Pancreas (tissue), 10 donors: ENCODE results near the gene OLA1. TPM values are rescaled to one million over a fixed set of nuclear protein-coding genes. Genes with fewer than 3 reads are reported as not detected.

Experiments
- ATAC-seq, 4 donors: fragments of 200-7000 bp; cut with Tn5 transposase; one replicate each; pipeline versions ENCODE4 v1.8.0 to v1.9.1; 2020; ENCODE audit warnings: mild to moderate bottlenecking in 4 of 4, moderate library complexity in 4 of 4
- DNase-seq, 6 donors: peaks; one replicate each; pipeline ENCODE4 v3.0.0-alpha.2; 2020
- FAIRE-seq: peaks from 2 replicates; lab custom pipeline; 2012; peaks lifted over from hg19 to GRCh38; lab: Jason Lieb, UNC
- H3K27ac ChIP-seq, 4 donors: fragments of 200-600 bp; sonication (generic); 1 replicate in 3 of 4; 2 replicates in 1 of 4; pipeline versions ENCODE4 v1.5.0 to v1.8.0; 2020
- H3K27me3 ChIP-seq, 4 donors: fragments of 200-600 bp; one replicate each; pipeline ENCODE4 v1.8.0; 2021
- H3K36me3 ChIP-seq, 3 donors: fragments of 200-600 bp; sonication (generic) in 1 of 3; one replicate each; pipeline versions ENCODE4 v1.5.0 to v1.8.0; 2020 to 2021
- H3K4me1 ChIP-seq, 3 donors: fragments of 200-600 bp; one replicate each; pipeline ENCODE4 v1.8.0; 2021
- H3K4me3 ChIP-seq, 4 donors: fragments of 200-600 bp; sonication (generic) in 2 of 4; one replicate each; pipeline versions ENCODE4 v1.5.0 to v1.8.0; 2020 to 2021
- H3K9me3 ChIP-seq, 4 donors: fragments of 200-600 bp; one replicate each; pipeline ENCODE4 v1.8.0; 2021
- CTCF ChIP-seq, 4 donors: fragments of 200-600 bp; sonication (generic) in 3 of 4; IDR thresholded peaks; one replicate each; pipeline versions ENCODE4 v1.5.0 to v1.8.0; 2021; ENCODE audit warnings: antibody characterized with exemption in 4 of 4
- WGBS, 2 donors: extraction: QIAGEN DNeasy Blood & Tissue Kit; methylation state at CpG; one replicate each; pipeline ENCODE4 v1.1.7; 2013; 5-methylcytosine and 5-hydroxymethylcytosine counted together
- intact Hi-C, 3 donors: fragments of 100-400 bp; cut with DNase I; formaldehyde crosslinking; loops; one replicate each; pipeline versions ENCODE4 v1.11.1 to v1.14.2; 2022
- polyA plus RNA-seq, 2 donors: library from polyadenylated mRNA; stranded (reverse); fragments of 200-250 nt; gene quantifications; one replicate each; pipeline ENCODE4 v1.2.3, GENCODE V29; 2013
- total RNA-seq, 6 donors: library from RNA; stranded (reverse); fragmentation: NEBNext Ultra II Directional in 4 of 6; extraction: Animal tissue kit (Norgen Biotek cat#: 25700) in 4 of 6; gene quantifications; one replicate each; pipeline versions ENCODE4 v1.2.1 to v1.2.4, GENCODE V29; 2021 to 2023
- donor health status: healthy with polysubstance abuse.
- donor health status: DM: no; HTN: no; CAD: no; lungs with moderate emphysema.
- donor health status: DM: no; HTN: no; CAD: no.
- donor health status: control.
- donor health status: control.
- donor health status: Bipolar disorder and iron deficiency.
- donor health status: DM: yes; HTN: yes; CAD: no.
- donor health status: DM: no; HTN: no; CAD: no.
- donor health status: DM: no; HTN: no; CAD: no.
- donor health status: DM: yes; HTN: yes; CAD: no.

Gene OLA1
- total and polyA plus RNA-seq, 8 donors: 29.1 to 55.8 (median 43.1) TPM

- no peak overlapping the region for H3K4me3 ChIP-seq
- H3K27ac ChIP-seq: no peak overlapping the region
- no peak for TF ChIP-seq CTCF (IDR thresholded peaks at IDR 0.05)
- H3K9me3 ChIP-seq: no peaks in the 10 kb centered on the region
- DNase-seq (no peak), ATAC-seq (no peak), FAIRE-seq (no peak)
- H3K36me3 ChIP-seq: no peaks in the 10 kb centered on the region
- H3K27me3 ChIP-seq: no peaks in the 10 kb centered on the region
- H3K4me1 ChIP-seq: no peaks in the 10 kb centered on the region
- intact Hi-C loops: no loop called here
- 93% methylated on average over 3 of the region's 3 CpGs for WGBS, 2 donors
Observed at GRCh38 chr2:174236429-174236828, 11.9 kb downstream of the OLA1 start.

- ATAC-seq: no peak
- 88% methylated on average over 4 of the region's 4 CpGs for WGBS, 2 donors
Observed at GRCh38 chr2:174235680-174236079, 12.7 kb downstream of the OLA1 start.

GRCh38 chr2:174233771-174234275, 14.5 kb downstream of the OLA1 start:
- ATAC-seq: no peak
- H3K4me1 ChIP-seq: no peaks in the 10 kb centered on the region
- intact Hi-C loops: no loop called here
- 83 to 92% methylated on average over 1 of the region's 1 CpG for WGBS, 2 donors
- no peak overlapping the region for H3K27ac ChIP-seq
- H3K9me3 ChIP-seq: no peaks in the 10 kb centered on the region
- no peaks in the 10 kb centered on the region for H3K27me3 ChIP-seq
- H3K36me3 ChIP-seq: no peaks in the 10 kb centered on the region
- no peak overlapping the region for H3K4me3 ChIP-seq
- FAIRE-seq: no peak
- no peak for TF ChIP-seq CTCF (IDR thresholded peaks at IDR 0.05)
- no peak for DNase-seq

More at GRCh38 chr2:174235680-174236079, 12.7 kb downstream of the OLA1 start:
- H3K27ac ChIP-seq: no peak overlapping the region
- H3K9me3 ChIP-seq: no peaks in the 10 kb centered on the region
- no peak for TF ChIP-seq CTCF (IDR thresholded peaks at IDR 0.05)
- no peak overlapping the region for H3K4me3 ChIP-seq
- no peaks in the 10 kb centered on the region for H3K27me3 ChIP-seq
- DNase-seq (no peak), FAIRE-seq (no peak)
- H3K4me1 ChIP-seq: no peaks in the 10 kb centered on the region
- intact Hi-C loops: no loop called here
- H3K36me3 ChIP-seq: no peaks in the 10 kb centered on the region

GRCh38 chr2:174227748-174228147, 20.6 kb downstream of the OLA1 start:
- no peak for ATAC-seq
- Histone ChIP-seq H3K36me3 (no peaks in the 10 kb centered on the region), H3K27ac (no peak overlapping the region), H3K4me3 (no peak overlapping the region), H3K9me3 (no peaks in the 10 kb centered on the region), H3K4me1 (no peaks in the 10 kb centered on the region), H3K27me3 (no peaks in the 10 kb centered on the region)
- intact Hi-C loops: no loop called here
- no peak for DNase-seq
- no peak for TF ChIP-seq CTCF (IDR thresholded peaks at IDR 0.05)
- FAIRE-seq: no peak
- 84 to 89% methylated on average over 1 of the region's 1 CpG for WGBS, 2 donors

GRCh38 chr2:174224665-174225288, 23.6 kb downstream of the OLA1 start:
- H3K27me3 ChIP-seq: no peaks in the 10 kb centered on the region
- H3K36me3 ChIP-seq: no peaks in the 10 kb centered on the region
- H3K4me3 ChIP-seq: no peak overlapping the region
- DNase-seq (no peak), ATAC-seq (no peak), FAIRE-seq (no peak)
- no peaks in the 10 kb centered on the region for H3K4me1 ChIP-seq
- no peaks in the 10 kb centered on the region for H3K9me3 ChIP-seq
- WGBS, 2 donors: 97% methylated on average over 7 of the region's 7 CpGs
- no peak for TF ChIP-seq CTCF (IDR thresholded peaks at IDR 0.05)
- intact Hi-C loops: no loop called here
- no peak overlapping the region for H3K27ac ChIP-seq
